Stimulated activated CD8-positive, alpha-beta memory T cell treated with anti-CD3 and anti-CD28 coated beads, Interleukin-15, amount 100 ng/mL, for 24 hours (primary cell): ENCODE data around the gene OR2A7.
"Not testable (repeated sequence)": the region's sequence is repeated elsewhere in the genome, so short reads cannot be mapped to it uniquely, and the experiment has no call there.

Experiments
- DNase-seq: peaks from one replicate; pipeline ENCODE4 v3.0.0-alpha.2; 2020; ENCODE audit warnings: low read depth

OR2A7 gene

GRCh38 chr7:144264692-144265091, at the start of gene OR2A7:
Gene OR2A7, minus strand, starts transcription at chr7:144264792. Its CDS starts 5,164 bp downstream, at chr7:144259628.
- not testable (repeated sequence) for DNase-seq

- DNase-seq, result not testable (repeated sequence)
Observed at GRCh38 chr7:144311872-144312469, 47.4 kb upstream of the OR2A7 start, which contains the start of gene OR2A1. Gene OR2A1, plus strand, starts transcription at chr7:144312419. Its CDS starts 5,706 bp downstream, at chr7:144318125.

GRCh38 chr7:144311218-144311617, 46.6 kb upstream of the OR2A7 start:
- DNase-seq, result not testable (repeated sequence)

- DNase-seq, result not testable (repeated sequence)
Observed at GRCh38 chr7:144309702-144310101, 45.1 kb upstream of the OR2A7 start.

GRCh38 chr7:144305156-144305555, 40.6 kb upstream of the OR2A7 start:
- DNase-seq, result not testable (repeated sequence)

- not testable (repeated sequence) for DNase-seq
Observed at GRCh38 chr7:144303607-144304006, 39.0 kb upstream of the OR2A7 start.

GRCh38 chr7:144302578-144303303, 38.1 kb upstream of the OR2A7 start:
- not testable (repeated sequence) for DNase-seq

GRCh38 chr7:144293794-144294499, 29.4 kb upstream of the OR2A7 start:
- DNase-seq, result not testable (repeated sequence)

GRCh38 chr7:144292384-144293161, 28.0 kb upstream of the OR2A7 start:
- not testable (repeated sequence) for DNase-seq

GRCh38 chr7:144291607-144292006, 27.0 kb upstream of the OR2A7 start:
- DNase-seq, result not testable (repeated sequence)

- DNase-seq, result not testable (repeated sequence)
Observed at GRCh38 chr7:144287171-144287784, 22.7 kb upstream of the OR2A7 start.

GRCh38 chr7:144283716-144284115, 19.1 kb upstream of the OR2A7 start:
- DNase-seq, result not testable (repeated sequence)

- DNase-seq, result not testable (repeated sequence)
Observed at GRCh38 chr7:144282490-144282889, 17.9 kb upstream of the OR2A7 start.

GRCh38 chr7:144281981-144282380, 17.4 kb upstream of the OR2A7 start:
- DNase-seq, result not testable (repeated sequence)

GRCh38 chr7:144280010-144280409, 15.4 kb upstream of the OR2A7 start:
- not testable (repeated sequence) for DNase-seq

- DNase-seq, result not testable (repeated sequence)
Observed at GRCh38 chr7:144275281-144275680, 10.7 kb upstream of the OR2A7 start.

GRCh38 chr7:144269188-144269587, 4.6 kb upstream of the OR2A7 start, which contains the start of gene CTAGE8:
Gene CTAGE8, minus strand, starts transcription at chr7:144269288. Its CDS starts 38 bp downstream, at chr7:144269250.
- DNase-seq, result not testable (repeated sequence)

GRCh38 chr7:144262128-144262527, 2.5 kb downstream of the OR2A7 start:
- DNase-seq, result not testable (repeated sequence)

GRCh38 chr7:144259067-144259466, 5.5 kb downstream of the OR2A7 start:
- DNase-seq, result not testable (repeated sequence)

- DNase-seq, result no peak
Observed at GRCh38 chr7:144256112-144256511, 8.5 kb downstream of the OR2A7 start.

- DNase-seq, result no peak
Observed at GRCh38 chr7:144255471-144255897, 9.1 kb downstream of the OR2A7 start.
